NCI-H2107 (cell line): Measurements from ENCODE around the gene CDK2.

Experiments used
- DNase-seq: peaks from one replicate; lab custom pipeline; 2025; lab: John Stamatoyannopoulos, UW

Gene CDK2

DNA sequence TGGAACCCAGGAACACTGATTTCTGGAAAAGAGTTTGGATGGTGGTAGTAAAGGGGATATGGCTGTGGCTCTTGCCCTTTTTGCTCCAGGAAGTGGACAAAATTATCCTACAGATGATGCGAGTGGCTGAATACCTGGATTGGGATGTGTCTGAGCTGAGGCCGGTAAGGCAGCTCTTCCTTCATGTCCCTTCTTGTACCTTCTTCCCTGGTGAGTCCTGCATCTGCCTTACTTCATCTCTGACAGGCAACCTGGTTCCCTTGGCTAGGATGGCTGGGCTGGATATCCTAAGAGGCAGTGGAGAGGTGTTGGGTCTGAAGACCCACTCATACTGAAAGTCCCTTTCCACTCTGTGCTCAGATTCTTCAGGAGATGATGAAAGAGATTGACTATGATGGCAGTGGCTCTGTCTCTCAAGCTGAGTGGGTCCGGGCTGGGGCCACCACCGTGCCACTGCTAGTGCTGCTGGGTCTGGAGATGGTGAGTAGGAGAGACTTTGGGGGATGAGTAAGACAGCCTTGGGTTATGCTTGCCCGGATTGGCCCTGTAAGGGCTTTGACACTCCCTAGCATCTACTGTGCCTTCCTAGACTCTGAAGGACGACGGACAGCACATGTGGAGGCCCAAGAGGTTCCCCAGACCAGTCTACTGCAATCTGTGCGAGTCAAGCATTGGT, 27.7 kb upstream of the CDK2 start:
- DNase-seq = no peak

DNA sequence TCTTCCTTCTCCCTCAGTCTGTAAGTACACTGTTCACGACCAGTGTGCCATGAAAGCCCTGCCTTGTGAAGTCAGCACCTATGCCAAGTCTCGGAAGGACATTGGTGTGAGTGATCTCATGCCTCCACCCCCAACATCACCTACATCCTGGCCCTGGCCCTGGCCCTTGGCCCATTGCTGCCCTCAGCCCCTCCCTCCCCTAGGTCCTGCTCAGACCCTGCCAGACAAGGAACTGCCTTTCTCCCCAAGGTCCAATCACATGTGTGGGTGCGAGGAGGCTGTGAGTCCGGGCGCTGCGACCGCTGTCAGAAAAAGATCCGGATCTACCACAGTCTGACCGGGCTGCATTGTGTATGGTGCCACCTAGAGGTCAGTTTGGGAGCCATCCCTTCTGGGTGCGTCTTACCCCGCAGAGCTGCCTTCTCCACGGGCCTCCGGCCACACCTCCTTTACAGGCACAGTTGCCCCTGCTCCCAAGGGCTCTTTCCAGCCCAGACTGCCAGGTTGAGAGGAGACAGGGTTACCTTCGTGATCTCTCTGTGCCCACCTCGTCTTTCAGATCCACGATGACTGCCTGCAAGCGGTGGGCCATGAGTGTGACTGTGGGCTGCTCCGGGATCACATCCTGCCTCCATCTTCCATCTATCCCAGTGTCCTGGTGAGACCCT, 26.4 kb upstream of the CDK2 start:
- peak; percentile 64 for DNase-seq

- DNase-seq = no peak
Observed at GRCh38 chr12:55942055-55942454, 24.6 kb upstream of the CDK2 start.

- no peak for DNase-seq
Observed at GRCh38 chr12:55942577-55943136, 24.0 kb upstream of the CDK2 start.

GRCh38 chr12:55946553-55946952, 20.1 kb upstream of the CDK2 start:
- no peak for DNase-seq

DNA sequence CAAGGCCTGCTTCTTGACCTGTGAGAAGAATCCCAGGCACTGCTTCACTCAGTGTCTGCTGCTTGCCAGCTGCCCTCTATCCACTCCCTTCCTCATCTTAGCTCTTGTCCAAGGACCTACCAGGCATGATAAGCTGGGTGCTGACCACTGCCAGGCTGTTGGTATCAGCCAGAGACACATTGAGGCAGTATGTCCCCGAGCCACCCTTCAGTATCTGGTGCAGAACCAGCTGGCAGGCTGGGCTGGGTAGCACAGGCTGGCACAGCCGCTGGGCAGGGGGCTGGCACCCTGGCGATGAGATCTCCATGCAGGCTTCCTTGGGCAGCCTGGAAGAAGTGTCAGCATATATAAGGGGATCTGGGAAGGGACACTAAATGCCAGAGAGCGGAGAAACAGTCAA, 11.3 kb upstream of the CDK2 start:
- DNase-seq = no peak

- no peak for DNase-seq
Observed at GRCh38 chr12:55955800-55956508, 10.7 kb upstream of the CDK2 start.

GRCh38 chr12:55957106-55957859, 9.3 kb upstream of the CDK2 start:
- DNase-seq = no peak

GRCh38 chr12:55963760-55964159, 2.9 kb upstream of the CDK2 start:
- DNase-seq = no peak

DNA sequence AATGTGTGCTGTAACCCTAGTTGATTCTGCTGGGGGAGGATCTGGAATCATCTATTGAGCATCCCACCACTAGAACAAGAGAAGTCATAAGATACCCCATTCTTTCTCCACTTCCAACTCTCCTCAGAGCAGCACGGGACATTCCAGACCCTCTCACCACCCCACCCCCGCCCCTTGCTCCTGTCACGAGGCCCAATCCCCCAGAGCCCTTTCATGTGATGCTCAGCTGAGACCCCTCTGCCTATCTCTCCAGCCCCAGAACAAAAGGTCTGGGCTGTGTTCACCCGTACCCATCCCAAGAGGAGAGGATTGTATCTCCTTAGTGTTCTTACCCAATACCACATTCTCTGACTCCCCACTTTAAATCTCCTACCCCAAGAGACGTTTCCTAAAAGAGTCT, 1.4 kb upstream of the CDK2 start:
- DNase-seq = no peak

- DNase-seq = peak; percentile 9
Observed at GRCh38 chr12:55965941-55966407, 656 bp upstream of the CDK2 start, which contains the start of gene PMEL. PMEL (minus strand) TSS chr12:55966042; CDS start chr12:55966011, 31 bp downstream.

DNA sequence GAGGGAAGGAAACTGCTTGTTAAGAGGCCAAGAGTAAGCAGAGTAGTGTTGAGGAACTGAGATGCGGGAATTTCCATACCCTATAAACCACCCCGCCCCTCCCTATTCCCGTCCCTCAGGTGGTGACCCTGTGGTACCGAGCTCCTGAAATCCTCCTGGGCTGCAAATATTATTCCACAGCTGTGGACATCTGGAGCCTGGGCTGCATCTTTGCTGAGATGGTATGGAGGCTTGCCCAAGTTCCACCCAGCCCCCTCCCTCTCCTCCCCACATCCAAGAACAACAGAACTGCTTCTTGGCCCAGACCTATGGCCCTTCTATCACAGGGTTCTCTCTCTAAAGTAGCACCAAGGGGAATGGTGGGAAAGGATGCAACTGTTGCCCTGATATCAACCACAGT, 2.7 kb downstream of the CDK2 start:
- no peak for DNase-seq

DNA sequence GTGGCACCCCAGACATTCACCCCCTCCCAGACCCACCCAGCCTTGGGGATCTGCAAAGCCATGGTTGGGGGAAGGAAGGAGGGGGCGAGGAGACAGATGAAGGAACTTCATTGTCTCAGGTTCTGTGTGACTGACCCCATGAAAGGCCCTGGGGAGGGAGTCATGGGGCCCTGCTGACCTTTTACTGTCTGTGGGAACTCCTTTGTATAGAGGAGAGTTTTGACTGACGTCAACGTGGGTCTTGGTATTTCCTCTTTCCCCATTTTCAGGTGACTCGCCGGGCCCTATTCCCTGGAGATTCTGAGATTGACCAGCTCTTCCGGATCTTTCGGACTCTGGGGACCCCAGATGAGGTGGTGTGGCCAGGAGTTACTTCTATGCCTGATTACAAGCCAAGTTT, 4.1 kb downstream of the CDK2 start:
- DNase-seq = no peak

DNA sequence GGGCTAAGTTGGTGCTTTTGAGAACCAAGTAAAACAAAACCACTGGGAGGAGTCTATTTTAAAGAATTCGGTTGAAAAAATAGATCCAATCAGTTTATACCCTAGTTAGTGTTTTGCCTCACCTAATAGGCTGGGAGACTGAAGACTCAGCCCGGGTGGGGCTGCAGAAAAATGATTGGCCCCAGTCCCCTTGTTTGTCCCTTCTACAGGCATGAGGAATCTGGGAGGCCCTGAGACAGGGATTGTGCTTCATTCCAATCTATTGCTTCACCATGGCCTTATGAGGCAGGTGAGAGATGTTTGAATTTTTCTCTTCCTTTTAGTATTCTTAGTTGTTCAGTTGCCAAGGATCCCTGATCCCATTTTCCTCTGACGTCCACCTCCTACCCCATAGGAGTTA, 5.4 kb downstream of the CDK2 start:
- no peak for DNase-seq

- DNase-seq = no peak
Observed at GRCh38 chr12:55972456-55972855, 5.8 kb downstream of the CDK2 start.

GRCh38 chr12:55972911-55973598, 6.4 kb downstream of the CDK2 start:
- DNase-seq = peak; percentile 46

DNA sequence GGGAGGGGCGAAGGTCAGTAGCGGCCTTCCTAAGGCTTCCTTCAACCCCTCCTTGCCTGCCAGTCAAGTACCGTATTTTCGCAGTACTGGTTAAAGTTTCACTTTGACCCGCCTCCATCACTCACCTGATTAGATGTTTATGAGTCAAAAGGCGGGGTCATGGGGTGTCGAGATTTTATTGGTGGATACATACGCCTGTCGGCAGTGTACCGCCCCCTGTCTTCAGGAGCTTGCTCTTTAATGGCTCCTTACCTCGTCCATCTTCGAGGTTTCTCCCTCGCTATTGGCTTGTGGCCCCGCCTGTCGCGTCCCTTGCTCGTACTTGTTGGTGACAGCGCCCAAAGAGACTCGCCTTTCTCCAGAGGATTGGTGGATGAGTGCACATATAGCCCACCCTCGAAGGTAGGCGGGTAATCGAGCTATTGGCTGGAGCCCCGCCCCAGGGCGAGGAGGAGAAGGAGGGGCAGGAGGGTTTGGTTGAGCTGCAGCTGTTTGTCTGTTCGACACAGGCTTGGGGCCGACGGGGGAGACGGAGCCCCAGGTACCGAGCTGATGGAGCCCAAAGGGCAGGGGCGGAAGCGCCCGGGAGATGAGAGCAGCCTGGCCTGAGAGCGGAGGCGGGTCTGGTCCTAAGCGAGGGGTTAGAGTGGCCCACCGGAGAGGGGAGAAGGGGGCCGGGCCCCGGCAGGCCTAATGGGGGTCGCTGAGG, 7.1 kb downstream of the CDK2 start, which contains the start of gene RAB5B:
TSS of gene RAB5B (plus strand) at position 480 of the 709 bp plus-strand sequence. CDS start 12,883 bp downstream, outside the sequence.
- DNase-seq = peak; percentile 99

- no peak for DNase-seq
Observed at GRCh38 chr12:55974308-55974730, 7.7 kb downstream of the CDK2 start.

GRCh38 chr12:55978393-55978792, 11.8 kb downstream of the CDK2 start:
- DNase-seq = no peak

- DNase-seq = no peak
Observed at GRCh38 chr12:55979069-55979468, 12.4 kb downstream of the CDK2 start.
